T-helper 17 cell (primary cell): Measurements from ENCODE around the gene INF2. TPM values are rescaled to one million over a fixed set of nuclear protein-coding genes. Genes with fewer than 3 reads are reported as not detected.
A peak's percentile ranks its signal among the peaks of the same experiment; 100 is the strongest.

Experiments used
- ATAC-seq: fragments of 150-1000 bp; cut with Tn5 transposase; 2 replicates; pipeline ENCODE4 v1.10.0; 2021; ENCODE audit warnings: mild to moderate bottlenecking, moderate library complexity
- DNase-seq, 3 donors: peaks; one replicate each; pipeline versions ENCODE4 v3.0.0 to v3.0.0-alpha.2; 2020 to 2021
- H3K9me3 ChIP-seq: one replicate; pipeline ENCODE4 v1.7.0; 2013; ENCODE audit warnings: low read length, mild to moderate bottlenecking; ENCODE audit not compliant: control insufficient read depth, poor library complexity, severe bottlenecking
- H3K27ac Mint-ChIP-seq: one replicate; pipeline ENCODE4 v1.8.0; 2022; ENCODE audit warnings: mild to moderate bottlenecking, moderate library complexity, mixed read lengths
- H3K27me3 Mint-ChIP-seq: one replicate; pipeline ENCODE4 v1.8.0; 2022; ENCODE audit warnings: mixed read lengths
- H3K36me3 Mint-ChIP-seq: one replicate; pipeline ENCODE4 v1.8.0; 2022; ENCODE audit warnings: low read depth, mixed read lengths
- H3K4me1 Mint-ChIP-seq: one replicate; pipeline ENCODE4 v1.8.0; 2022; ENCODE audit warnings: mild to moderate bottlenecking, mixed read lengths
- H3K4me3 Mint-ChIP-seq: one replicate; pipeline ENCODE4 v1.8.0; 2022; ENCODE audit warnings: mild to moderate bottlenecking, moderate library complexity, mixed read lengths
- total RNA-seq, 4 donors: library from RNA in 2 of 4; stranded (reverse) in 2 of 4; gene quantifications; one replicate each; pipeline ENCODE4 v1.2.3 and lab custom pipeline; 2022 to 2026

Gene INF2
- total RNA-seq, 2 donors from 2014 or later, result 61.0 to 76.1 TPM

GRCh38 chr14:104770072-104770579 lies 80.7 kb downstream of the INF2 start:
- H3K9me3 ChIP-seq, result no peaks in the 10 kb centered on the region
- no peaks in the 10 kb centered on the region for H3K27me3 Mint-ChIP-seq
- H3K4me3 Mint-ChIP-seq, result no peak overlapping the region
- peaks cover 3% of the 10 kb centered on the region for H3K36me3 Mint-ChIP-seq
- H3K27ac Mint-ChIP-seq, result no peak overlapping the region
- ATAC-seq, result no peak
- no peak for DNase-seq
- H3K4me1 Mint-ChIP-seq, result no peaks in the 10 kb centered on the region

GRCh38 chr14:104770851-104771272 lies 81.4 kb downstream of the INF2 start:
- no peak for ATAC-seq
- no peaks in the 10 kb centered on the region for H3K9me3 ChIP-seq
- Mint-ChIP-seq H3K27me3 (no peaks in the 10 kb centered on the region), H3K4me1 (no peaks in the 10 kb centered on the region), H3K27ac (no peak overlapping the region), H3K36me3 (peaks cover 3% of the 10 kb centered on the region), H3K4me3 (no peak overlapping the region)
- no peak for DNase-seq

GRCh38 chr14:104771374-104771773 lies 82.0 kb downstream of the INF2 start:
- Mint-ChIP-seq H3K4me1 (no peaks in the 10 kb centered on the region), H3K27me3 (no peaks in the 10 kb centered on the region), H3K27ac (peak overlapping the region; percentile 63), H3K4me3 (no peak overlapping the region), H3K36me3 (peaks cover 3% of the 10 kb centered on the region)
- ATAC-seq (no peak), DNase-seq (no peak)
- H3K9me3 ChIP-seq, result no peaks in the 10 kb centered on the region

Other genes with a start within 250 kb of the INF2 start
- not detected for gene C14orf180, start 109.9 kb upstream of the INF2 start, total RNA-seq
- not detected for gene TMEM179, start 84.8 kb upstream of the INF2 start, total RNA-seq
- 1 to 10 TPM; 2.4 to 2.9 TPM for gene ADSS1, start 34.6 kb downstream of the INF2 start, total RNA-seq
- gene SIVA1, start 63.5 kb downstream of the INF2 start, total RNA-seq, result 10 to 100 TPM; 76.2 to 85.7 TPM
- 10 to 100 TPM; 72.4 to 77.2 TPM for gene AKT1, start 106.1 kb downstream of the INF2 start, total RNA-seq
- 1 to 10 TPM; 2.7 to 3.3 TPM for gene ZBTB42, start 111.5 kb downstream of the INF2 start, total RNA-seq
- 1 to 10 TPM; 7.0 to 7.7 TPM for gene CEP170B, start 175.7 kb downstream of the INF2 start, total RNA-seq
- 1 to 10 TPM; 1.1 to 4.0 TPM for gene PLD4, start 235.3 kb downstream of the INF2 start, total RNA-seq